Vagina (tissue), 2 donors: ENCODE data around the gene ADAM33.

ENCODE experiments used
- CTCF ChIP-seq, 3 experiments: fragments of 450-650 bp in 2 of 3; fragments of 200-600 bp in 1 of 3; sonication (generic) in 1 of 3; IDR thresholded peaks; one replicate each; pipeline ENCODE4 v1.5.1; 2017 to 2019; ENCODE audit warnings: antibody characterized with exemption in 3 of 3, mild to moderate bottlenecking in 2 of 3, moderate library complexity in 2 of 3
- POLR2A ChIP-seq, 2 donors: fragments of 450-650 bp; IDR thresholded peaks; one replicate each; pipeline ENCODE4 v1.6.1; 2017; ENCODE audit warnings: antibody characterized with exemption in 2 of 2, mild to moderate bottlenecking in 2 of 2, moderate library complexity in 2 of 2
- POLR2AphosphoS5 ChIP-seq, 2 donors: sonication (generic); formaldehyde crosslinking; IDR thresholded peaks; one replicate each; pipeline ENCODE4 v1.9.0; 2017; ENCODE audit warnings: antibody characterized with exemption in 2 of 2, mild to moderate bottlenecking in 2 of 2, low read depth in 1 of 2; ENCODE audit not compliant: insufficient read depth in 1 of 2

GRCh38 chr20:3687655-3688054, 5.8 kb upstream of the ADAM33 start:
- TF ChIP-seq CTCF (IDR thresholded peaks at IDR 0.05) (no peak), POLR2A (IDR thresholded peaks at IDR 0.05) (no peak), POLR2AphosphoS5 (IDR thresholded peaks at IDR 0.05; ENCODE audit: insufficient read depth in 1 of 2, low read depth in 1 of 2) (peak in 1 of 2 donors; percentile 54)
